NCI-H2107 treated with DMSO at 0.1 percent for 48 hours (cell line): Measurements from ENCODE around the gene FASN.

Source experiments
- DNase-seq: peaks from one replicate; lab custom pipeline; 2025; ENCODE audit not compliant: unreplicated experiment; lab: John Stamatoyannopoulos, UW

FASN gene

DNA sequence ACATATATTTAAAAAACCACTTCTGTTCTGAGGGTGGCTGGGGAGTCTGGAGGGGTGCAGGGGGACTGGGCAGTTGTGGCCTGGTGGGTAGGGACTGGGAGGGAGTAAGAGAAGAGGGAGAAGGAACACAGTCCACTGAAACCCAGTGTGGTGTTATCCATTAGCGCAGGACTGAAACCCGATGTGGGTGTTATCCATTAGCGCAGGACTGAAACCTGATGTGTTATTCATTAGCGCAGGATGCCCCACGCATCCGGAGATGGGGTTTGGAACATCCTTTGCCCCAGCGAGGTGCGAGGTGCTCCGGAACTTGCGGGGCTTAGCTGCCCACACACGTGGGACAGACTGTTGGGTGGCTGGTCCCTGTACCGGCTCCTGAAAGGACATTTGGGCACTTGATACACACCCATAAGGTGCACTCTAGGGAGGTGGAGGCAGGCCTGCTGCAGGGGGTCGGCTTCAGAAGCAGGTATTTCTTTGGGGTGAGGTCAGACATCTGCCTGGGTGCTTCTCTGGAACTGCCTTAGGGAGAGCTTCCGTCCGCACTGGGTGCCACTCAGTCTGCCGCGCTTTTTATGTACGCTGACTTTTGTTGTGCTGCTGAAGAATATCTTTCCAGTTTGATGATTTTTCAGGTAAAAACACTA is 20.3 kb upstream of the FASN start:
- no peak for DNase-seq

DNA sequence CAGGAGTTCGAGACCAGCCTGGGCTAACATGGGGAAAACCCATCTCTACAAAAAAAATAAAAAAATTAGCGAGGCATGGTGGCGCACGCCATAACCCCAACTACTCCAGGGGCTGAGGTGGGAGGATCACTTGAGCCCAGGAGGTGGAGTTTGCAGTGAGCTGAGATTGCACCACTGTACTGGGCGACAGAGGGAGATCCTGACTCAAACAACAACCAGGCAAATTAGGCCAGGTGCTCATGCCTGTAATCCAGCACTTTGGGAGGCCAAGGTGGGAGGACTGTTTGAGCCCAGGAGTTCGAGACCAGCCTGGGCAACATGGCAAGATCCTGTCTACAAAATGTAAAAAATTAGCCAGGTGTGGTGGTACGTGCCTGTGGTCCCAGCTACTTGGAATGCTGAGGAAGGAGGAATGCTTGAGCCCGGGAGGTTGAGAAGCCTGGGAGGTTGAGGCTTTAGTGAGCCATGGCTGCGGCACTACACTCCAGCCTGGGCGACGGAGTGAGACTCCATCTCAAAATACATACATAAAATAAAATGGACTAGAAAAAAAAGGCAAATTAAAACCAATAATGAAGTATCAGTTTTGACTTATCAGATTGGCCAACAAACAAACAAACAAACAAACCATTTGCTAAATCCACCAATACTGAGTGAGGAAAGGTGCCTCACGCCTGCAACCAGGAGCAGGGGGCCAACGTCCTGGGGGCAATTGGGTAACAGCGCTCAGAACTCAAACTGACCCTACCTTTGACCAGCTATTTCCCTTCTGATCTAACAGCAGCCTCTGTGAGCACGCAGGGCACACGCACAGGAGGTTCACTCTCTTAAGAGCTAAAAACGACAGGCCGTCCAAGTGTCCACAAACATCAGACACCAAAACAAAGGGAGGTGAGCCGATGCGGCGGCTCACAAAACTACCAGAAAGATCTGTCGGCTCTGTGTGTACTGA is 19.4 kb upstream of the FASN start:
- DNase-seq: no peak

DNA sequence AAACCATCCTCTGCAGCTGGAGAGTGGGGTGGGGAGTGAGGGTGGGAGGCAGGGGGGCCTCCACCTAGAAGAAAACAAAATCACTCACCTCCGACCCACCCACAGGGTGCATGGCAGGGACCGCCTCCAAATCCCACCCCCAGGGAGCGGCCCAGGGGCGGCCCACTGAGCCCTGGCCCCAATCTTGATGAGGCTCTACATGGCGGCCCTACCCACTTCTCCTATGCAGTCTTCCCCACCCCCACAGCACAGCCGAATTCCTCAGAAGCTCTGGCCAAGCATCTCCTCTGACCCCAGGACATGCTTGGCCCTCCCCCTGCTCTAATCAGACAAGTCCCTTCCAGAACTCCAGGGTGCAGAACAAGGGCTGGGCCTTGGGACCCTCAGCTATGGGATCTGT is 18.2 kb upstream of the FASN start:
- DNase-seq: no peak

DNA sequence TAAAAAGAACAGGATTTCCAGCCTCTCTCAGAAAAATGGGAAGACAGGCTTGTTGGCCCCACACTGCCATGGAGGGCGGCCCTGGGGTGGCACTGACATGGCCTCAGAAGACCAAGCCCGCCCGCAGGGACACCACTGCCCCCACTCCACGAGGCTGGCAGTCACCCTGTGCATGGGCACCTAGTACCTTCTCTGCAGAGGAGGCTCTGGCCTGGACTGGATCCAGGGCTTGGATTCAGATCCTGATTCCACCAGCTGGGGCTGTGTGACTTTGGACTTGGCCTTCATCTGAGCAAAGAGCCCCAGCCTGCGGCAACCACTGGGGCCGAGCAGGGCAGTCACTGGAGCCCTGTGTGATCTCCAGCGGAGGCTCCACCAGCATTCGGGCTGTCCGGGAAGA is 16.8 kb upstream of the FASN start:
- DNase-seq: no peak

DNA sequence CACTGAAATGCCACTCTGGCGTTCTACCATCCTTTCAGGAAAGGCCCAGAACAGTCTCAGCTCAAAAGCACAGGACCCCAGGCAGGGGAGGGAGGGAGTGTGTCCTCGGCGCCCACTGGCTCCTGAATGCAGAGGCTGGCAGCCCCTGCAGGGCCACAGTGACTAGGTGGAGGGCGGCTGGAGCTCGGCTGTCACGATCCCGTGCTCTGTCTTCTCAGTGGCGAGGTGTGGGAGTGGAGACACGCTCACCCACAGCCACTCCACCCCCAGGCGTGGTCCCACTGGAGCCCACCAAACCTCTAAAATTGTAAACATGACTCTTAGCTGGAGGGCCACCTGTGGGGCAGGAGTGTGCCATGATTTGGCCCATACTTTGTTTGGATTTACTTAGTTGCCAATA is 16.4 kb upstream of the FASN start:
- no peak for DNase-seq

DNA sequence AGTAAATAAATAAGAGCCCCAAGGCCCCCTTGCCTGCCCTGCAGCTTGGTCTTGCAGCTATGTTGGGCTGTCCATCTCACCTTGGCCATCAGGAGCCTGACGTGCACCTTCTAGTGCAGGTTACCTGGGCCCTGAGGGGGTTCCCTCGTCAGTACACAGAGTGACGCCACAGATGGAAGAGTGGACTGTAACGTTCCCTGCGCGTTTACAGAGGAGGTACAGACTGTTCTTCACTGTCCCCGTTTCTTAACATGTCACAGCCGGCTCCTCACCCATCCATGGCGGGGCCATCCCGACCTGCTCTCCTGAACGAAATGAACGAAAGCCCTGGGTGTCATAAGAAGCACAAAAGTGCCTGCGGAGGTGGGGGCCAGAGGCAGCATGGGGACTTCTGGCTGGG is 15.9 kb upstream of the FASN start:
- DNase-seq: no peak

DNA sequence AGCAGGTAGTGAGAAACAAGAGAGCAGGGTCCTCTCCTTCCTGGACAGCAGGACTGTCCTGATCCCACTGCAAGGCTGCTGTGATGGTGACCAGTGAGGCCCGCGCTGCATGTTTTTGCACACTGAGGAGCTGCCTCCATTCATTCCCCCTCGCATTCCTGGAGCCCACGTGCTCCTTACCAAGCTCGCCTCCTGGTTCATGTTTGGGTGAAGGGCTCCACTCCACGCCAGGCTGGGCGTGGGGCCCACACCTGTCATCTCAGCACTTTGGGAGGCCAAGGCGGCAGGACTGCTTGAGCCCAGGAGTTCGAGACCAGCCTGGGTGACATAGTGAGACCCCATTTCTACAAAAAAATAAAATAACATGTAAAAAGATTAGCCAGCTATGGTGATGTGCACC is 15.4 kb upstream of the FASN start:
- no peak for DNase-seq

DNA sequence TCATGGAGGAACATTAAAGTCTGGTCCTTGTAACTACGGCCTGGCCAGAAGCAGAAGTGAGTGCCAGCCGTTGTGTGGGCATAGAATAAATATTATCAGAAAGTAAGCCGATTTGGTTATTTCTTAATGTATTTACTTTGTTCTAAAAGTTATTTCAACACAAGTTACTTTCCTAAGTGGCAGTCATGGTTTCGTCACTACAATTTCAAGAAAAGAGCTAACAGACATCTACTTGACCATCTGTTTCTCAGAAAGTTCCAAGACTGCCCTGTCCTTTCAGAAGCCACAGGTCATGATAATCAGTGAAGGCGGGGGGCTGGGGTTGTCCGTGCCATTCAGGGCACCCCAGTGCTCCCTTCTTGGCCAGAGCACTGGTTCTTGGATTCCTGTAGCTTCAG is 14.9 kb upstream of the FASN start:
- DNase-seq: no peak

DNA sequence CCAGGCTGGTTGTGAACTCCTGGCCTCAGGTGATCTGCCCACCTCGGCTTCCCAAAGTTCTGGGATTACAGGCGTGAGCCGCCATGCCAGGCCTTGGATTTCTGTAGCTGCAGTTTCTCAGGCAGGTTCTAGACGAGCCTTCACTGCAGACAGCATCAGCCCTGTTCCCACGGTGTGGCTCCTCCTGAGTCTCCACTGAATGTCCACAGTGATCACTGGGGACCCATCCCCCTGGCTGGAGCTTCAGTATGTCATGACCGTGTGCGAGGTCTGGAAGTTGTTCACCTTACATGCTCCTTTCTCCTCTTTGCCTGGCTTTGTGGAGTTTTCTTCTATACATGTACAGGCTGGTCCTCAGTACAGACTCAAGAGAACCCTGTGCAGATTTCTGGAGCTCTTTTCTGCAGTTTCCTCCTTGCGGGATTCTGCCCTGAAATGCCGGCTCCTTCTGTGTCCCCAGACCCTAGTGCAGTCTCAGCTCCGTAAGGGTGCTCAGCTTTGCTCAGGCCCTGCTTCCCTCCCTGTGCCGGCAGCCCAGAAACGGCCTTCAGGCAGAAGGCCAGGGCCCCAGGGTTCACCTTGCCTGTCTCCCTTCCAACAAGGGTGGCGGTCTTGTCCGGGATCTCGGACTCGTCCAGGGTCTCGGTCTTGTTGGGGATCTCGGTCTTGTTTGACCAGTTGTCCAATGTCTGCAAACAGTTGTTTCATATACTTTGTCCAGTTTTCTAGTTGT is 14.3 kb upstream of the FASN start:
- DNase-seq: no peak

DNA sequence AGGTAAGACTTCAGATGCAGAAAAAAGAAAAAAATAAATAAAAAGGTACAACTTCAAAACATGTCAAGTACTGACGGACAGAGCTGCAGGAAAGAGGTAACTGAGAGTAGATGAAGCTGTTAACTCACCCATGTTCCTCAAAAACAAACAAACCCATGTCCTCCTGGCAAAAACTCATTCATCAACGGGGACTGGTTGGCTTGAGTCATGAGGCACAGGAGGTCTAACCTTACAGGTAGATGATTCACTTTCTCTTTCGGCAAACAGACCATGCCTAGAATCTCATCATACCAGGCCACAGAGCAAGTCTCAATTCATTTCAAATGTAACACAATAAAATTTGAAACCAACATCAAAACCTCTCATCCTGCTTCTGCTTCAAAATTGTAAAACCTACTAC is 12.3 kb upstream of the FASN start:
- DNase-seq: no peak

DNA sequence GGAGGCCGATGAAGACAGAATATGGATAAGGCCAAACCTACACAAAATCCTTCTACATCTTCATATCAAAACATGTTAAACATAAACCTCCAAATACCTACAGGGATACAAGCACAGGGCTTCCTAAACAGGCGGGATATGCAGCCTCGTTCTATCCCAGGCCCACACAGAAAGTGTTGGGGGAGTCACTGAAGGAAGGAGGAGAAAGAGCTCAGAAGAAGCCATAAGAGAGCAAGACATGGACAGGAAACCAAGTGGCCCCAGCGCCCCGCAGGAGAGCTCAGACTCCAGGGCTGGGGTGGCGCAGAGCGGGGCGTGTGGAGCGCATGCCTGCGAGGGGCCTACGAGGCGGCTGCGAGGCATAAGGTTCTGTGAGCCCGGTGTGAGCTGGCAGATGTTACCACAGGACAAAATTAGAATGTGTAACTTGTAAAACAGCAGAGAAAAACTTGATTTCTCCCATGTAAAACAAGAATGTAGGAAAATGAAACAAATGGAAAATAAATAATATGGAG is 11.0 kb upstream of the FASN start:
- no peak for DNase-seq

DNA sequence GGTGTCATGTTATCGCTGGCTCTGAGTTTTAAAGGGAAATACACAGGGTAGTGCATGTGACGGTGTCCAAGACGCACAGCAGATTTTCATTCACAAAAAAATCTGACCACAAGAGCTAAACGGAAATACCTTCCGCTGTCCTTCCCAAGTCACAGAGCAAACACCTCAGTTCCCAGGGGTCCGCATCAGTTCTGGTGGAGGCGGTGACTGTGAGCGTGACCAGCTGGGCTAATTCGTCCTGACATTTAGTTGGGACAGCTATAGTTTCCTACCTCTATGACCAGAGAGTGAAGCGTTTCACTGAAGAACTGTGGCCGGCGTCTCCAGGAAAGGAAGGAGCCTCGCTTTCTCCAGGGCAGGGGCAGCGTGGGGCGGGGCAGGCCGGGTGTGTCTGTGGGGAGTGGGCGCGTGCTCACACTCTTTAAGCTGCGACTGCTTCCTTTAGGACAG is 10.5 kb upstream of the FASN start:
- no peak for DNase-seq

DNA sequence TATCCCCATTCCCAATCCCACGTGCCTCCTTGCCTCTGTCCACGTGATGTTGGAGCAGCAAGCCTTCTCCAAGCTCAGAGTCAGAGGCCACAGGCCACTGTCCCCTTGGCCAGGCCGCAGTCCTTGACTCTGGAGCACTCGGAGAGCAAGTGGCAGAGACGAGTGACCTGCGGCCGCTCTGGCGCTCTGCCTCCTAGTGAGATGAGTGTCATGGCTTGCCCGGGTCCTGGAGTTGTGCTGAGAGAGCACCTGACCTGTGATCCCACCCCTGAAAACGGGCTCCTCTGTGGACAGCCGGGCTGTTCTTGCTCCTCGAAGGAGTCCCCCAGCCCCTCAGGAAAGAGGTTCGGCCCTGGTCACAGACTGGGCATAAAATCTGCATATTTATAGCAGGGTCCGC is 10.0 kb upstream of the FASN start:
- no peak for DNase-seq

DNA sequence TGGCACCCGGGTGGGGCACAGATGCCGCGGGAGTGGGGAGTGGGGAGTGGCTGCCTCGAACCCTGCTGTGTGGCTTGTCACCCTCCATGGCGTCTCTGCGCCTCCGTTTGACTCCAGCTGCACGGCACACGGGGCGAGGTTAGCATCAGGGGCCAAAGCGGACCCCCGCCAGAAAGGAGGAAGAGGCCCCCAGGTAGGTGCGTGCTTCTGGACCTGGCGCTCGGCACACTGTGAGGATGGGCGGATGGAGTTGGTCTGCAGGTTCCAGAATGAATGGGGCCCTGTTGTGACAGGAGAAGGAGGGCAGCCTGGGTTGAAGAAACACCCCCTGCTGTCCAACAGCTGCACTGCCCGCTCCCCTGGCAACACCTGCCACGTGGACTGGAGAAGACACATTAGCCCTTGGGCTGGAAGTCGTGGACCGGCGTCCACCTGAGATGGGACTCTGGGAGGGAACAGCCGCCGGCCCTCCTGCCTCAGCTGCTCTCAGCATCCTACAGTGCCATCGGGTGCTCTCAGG is 9.4 kb upstream of the FASN start:
- no peak for DNase-seq

DNA sequence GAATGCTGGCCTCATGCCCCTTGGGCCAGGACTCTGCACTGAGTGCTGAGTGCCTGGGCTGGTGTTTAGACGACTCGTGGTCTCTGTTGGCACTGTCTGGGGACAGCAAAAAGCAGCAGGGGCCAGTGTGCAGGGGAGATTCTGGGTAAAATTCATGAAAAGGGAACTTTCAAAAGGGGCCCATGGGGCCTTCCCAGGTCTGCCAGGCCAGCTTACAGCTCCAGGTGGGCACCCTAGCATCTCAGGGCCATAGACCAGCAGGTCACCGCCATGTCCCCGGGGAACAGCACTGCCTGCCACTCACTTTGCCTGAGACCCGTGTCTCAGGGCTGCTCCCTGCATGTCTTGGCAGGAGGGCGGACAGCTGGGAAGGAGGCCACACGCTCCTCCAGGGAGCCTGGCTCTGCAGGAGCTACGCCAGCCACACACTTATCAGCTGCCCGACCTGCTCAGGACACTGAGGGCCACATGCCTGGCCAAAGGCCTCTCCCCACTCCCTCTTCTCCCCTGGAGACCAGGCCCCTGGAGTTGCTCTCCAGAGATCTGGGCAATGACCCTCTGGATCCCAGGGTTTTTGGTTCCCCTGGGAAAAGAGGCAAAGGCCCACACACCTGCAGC is 8.8 kb upstream of the FASN start:
- DNase-seq: no peak

DNA sequence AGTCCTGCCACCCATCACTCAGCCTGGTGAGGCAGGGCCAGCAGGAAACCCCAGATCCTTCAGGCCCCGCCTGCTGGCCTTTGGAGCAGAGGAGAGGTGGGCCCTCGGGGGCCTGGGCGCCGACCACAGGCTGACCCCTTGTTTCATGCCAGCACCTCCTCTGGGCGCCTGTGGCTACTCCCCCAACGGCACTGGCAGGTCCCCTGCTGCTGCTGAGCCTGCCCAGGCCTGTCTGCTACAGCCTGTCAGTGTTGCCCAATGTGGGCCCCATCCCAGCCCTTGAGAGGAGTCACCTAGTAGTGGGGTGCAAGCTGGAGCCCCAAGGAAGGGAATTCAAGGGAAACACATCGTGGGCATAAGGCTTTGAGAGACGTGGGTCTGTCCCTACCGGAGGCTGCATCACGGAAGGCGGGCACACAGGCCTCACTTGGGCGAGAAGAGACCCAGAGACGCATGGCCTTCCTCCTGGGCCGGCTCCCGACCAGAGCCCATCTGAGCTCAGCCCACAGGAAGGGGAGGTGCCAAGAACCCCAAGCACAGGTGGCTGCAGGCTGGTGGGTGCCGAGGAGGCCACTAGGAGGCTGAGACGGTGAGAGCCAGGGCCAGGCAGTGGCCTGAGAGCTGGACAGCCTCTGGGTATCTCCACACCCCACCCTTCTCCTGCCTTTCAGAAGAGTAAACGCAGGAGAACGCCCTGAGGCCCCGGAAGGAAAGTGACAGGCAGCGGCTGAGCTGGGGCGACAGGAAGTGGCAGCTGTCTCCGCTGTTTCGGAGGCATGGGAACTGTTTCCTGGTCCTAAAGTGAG is 8.0 kb upstream of the FASN start:
- DNase-seq: peak; percentile 54

DNA sequence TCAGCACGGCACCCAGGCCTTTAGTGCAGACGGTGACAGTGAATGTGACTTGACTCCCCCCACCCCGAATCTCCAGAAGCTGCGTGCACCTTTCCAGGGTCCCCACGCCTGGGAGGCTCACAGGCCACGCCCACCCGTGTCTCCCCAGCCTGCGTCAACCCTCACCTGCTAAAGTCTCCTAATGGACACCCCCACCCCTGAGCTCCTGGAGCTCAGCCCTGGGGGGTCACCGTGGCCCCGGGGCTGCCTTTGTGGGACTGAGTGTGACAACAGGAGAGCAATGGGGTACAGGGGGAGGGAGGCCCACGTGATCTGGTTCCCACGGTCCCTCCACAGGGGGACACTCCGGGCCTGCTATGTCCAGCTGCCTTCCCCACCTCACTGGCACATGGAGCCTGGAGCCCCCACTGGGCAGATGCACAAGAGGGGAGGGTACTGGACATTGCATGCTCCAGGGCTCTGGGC is 7.4 kb upstream of the FASN start:
- DNase-seq: no peak

DNA sequence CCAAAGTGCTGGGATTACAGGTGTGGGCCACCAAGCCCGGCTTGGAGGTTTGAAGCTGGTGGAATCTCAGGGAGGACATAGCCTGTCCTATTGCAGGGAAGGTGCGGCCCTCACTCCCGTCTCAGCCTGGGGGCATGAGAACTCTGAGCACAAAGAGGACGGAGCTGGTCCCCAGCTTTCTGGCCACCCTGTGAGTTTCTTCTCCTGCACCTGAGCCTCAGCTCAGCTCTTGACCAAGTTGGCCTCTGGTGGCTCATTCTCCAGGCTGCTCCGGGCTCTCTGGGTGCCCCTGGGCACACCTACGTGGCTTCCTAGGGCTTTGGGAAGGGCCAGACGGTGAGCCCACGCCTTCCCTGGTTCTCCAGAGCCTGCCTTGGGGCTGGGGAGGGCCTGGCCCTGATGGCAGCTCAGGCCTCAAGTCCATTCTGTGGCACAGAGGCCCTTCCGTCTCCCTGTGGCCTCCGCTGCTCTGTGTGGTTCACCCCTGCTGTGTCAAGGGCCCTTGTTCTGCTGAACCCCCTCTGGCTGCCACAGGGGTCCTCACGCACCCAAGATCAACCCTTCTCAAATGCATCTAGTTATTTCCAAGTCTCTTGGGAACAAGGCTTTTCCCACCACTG is 6.9 kb upstream of the FASN start:
- no peak for DNase-seq
